GM19193 (cell line): ENCODE results near the gene RUNX2.

ENCODE experiments used
- POLR2A ChIP-seq: IDR thresholded peaks from 4 replicates; pipeline ENCODE4 v1.6.1; 2011; ENCODE audit not compliant: insufficient read depth, insufficient read length; ENCODE audit errors: extremely low read depth

Gene RUNX2

GRCh38 chr6:45562171-45562570 lies 234.0 kb downstream of the RUNX2 start:
- no peak for TF ChIP-seq POLR2A

- TF ChIP-seq POLR2A, result no peak
Measured at GRCh38 chr6:45563041-45563440, 234.9 kb downstream of the RUNX2 start.

- TF ChIP-seq POLR2A, result no peak
Measured at GRCh38 chr6:45563844-45564243, 235.7 kb downstream of the RUNX2 start.

GRCh38 chr6:45566882-45567281 lies 238.8 kb downstream of the RUNX2 start:
- no peak for TF ChIP-seq POLR2A

- TF ChIP-seq POLR2A, result no peak
Measured at GRCh38 chr6:45567879-45568278, 239.7 kb downstream of the RUNX2 start.

- TF ChIP-seq POLR2A, result no peak
Measured at GRCh38 chr6:45568626-45569025, 240.5 kb downstream of the RUNX2 start.

- TF ChIP-seq POLR2A, result no peak
Measured at GRCh38 chr6:45569210-45569945, 241.2 kb downstream of the RUNX2 start.

- TF ChIP-seq POLR2A, result no peak
Measured at GRCh38 chr6:45571159-45571558, 243.0 kb downstream of the RUNX2 start.

GRCh38 chr6:45572833-45573232 lies 244.7 kb downstream of the RUNX2 start:
- TF ChIP-seq POLR2A, result no peak

GRCh38 chr6:45574014-45574461 lies 245.9 kb downstream of the RUNX2 start:
- TF ChIP-seq POLR2A, result no peak

GRCh38 chr6:45574885-45575284 lies 246.8 kb downstream of the RUNX2 start:
- no peak for TF ChIP-seq POLR2A

- no peak for TF ChIP-seq POLR2A
Measured at GRCh38 chr6:45576648-45577624, 248.8 kb downstream of the RUNX2 start.

GRCh38 chr6:45577836-45578504 lies 249.8 kb downstream of the RUNX2 start:
- no peak for TF ChIP-seq POLR2A

GRCh38 chr6:45584127-45584526 lies 256.0 kb downstream of the RUNX2 start:
- TF ChIP-seq POLR2A, result no peak
